ENCODE results near the gene TMEM272. TPM values are rescaled to one million over a fixed set of nuclear protein-coding genes. Genes with fewer than 3 reads are reported as not detected.

The TMEM272 gene, protein sequence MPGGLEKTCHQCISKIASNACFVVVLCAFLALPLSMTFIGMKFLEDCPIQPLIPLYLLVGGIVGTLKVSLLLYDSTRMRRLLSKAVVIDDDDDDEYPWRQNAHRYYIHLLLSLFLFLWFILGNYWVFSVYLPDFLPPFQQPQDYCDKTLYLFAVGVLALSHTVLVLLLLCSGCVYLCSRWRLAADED
- total RNA-seq, result 0.10 to 0.12 TPM in 2 of 3 replicates, not detected in the other
- long read RNA-seq, result 0 reads

GRCh38 chr13:51844862-51845573, at the start of gene TMEM272:
Gene TMEM272 (minus strand): TSS chr13:51845177. CDS start chr13:51838530, 6,647 bp downstream.
- no peak for DNase-seq (ENCODE audit: low spot score)
- Mint-ChIP-seq H3K27ac (ENCODE audit: unreplicated experiment) (no peak within 1 kb of the TSS), H3K36me3 (ENCODE audit: low read depth) (no peaks in the 10 kb centered on the region), H3K9me3 (ENCODE audit: low read depth) (no peaks in the 10 kb centered on the region), H3K4me3 (ENCODE audit: unreplicated experiment) (peak within 1 kb of the TSS; percentile 43), H3K27me3 (ENCODE audit: low read depth) (no peaks in the 10 kb centered on the region), H3K4me1 (ENCODE audit: low read depth) (peaks cover 23% of the 10 kb centered on the region)
- TF ChIP-seq CTCF (IDR thresholded peaks at IDR 0.05), result peak; percentile 88

GRCh38 chr13:51894239-51894638, 49.3 kb upstream of the TMEM272 start:
- H3K36me3 Mint-ChIP-seq (ENCODE audit: low read depth), result no peaks in the 10 kb centered on the region
- DNase-seq (ENCODE audit: low spot score), result no peak
- no peaks in the 10 kb centered on the region for H3K9me3 Mint-ChIP-seq (ENCODE audit: low read depth)
- H3K4me3 Mint-ChIP-seq (ENCODE audit: unreplicated experiment), result no peak overlapping the region
- peaks cover 2% of the 10 kb centered on the region for H3K4me1 Mint-ChIP-seq (ENCODE audit: low read depth)
- no peaks in the 10 kb centered on the region for H3K27me3 Mint-ChIP-seq (ENCODE audit: low read depth)
- no peak for TF ChIP-seq CTCF (IDR thresholded peaks at IDR 0.05)
- H3K27ac Mint-ChIP-seq (ENCODE audit: unreplicated experiment), result no peak overlapping the region

- Mint-ChIP-seq H3K27me3 (ENCODE audit: low read depth) (no peaks in the 10 kb centered on the region), H3K4me3 (ENCODE audit: unreplicated experiment) (no peak overlapping the region), H3K9me3 (ENCODE audit: low read depth) (no peaks in the 10 kb centered on the region), H3K27ac (ENCODE audit: unreplicated experiment) (no peak overlapping the region), H3K36me3 (ENCODE audit: low read depth) (no peaks in the 10 kb centered on the region), H3K4me1 (ENCODE audit: low read depth) (peaks cover 2% of the 10 kb centered on the region)
- no peak for DNase-seq (ENCODE audit: low spot score)
- no peak for TF ChIP-seq CTCF (IDR thresholded peaks at IDR 0.05)
These were observed 47.7 kb upstream of the TMEM272 start for GRCh38 chr13:51892657-51893056.

GRCh38 chr13:51887468-51887867, 42.5 kb upstream of the TMEM272 start:
- Mint-ChIP-seq H3K27ac (ENCODE audit: unreplicated experiment) (no peak overlapping the region), H3K4me3 (ENCODE audit: unreplicated experiment) (no peak overlapping the region), H3K27me3 (ENCODE audit: low read depth) (no peaks in the 10 kb centered on the region), H3K4me1 (ENCODE audit: low read depth) (no peaks in the 10 kb centered on the region), H3K9me3 (ENCODE audit: low read depth) (no peaks in the 10 kb centered on the region), H3K36me3 (ENCODE audit: low read depth) (no peaks in the 10 kb centered on the region)
- no peak for DNase-seq (ENCODE audit: low spot score)
- no peak for TF ChIP-seq CTCF (IDR thresholded peaks at IDR 0.05)

GRCh38 chr13:51885651-51886050, 40.7 kb upstream of the TMEM272 start:
- no peak overlapping the region for H3K27ac Mint-ChIP-seq (ENCODE audit: unreplicated experiment)

More at GRCh38 chr13:51885651-51886050, 40.7 kb upstream of the TMEM272 start:
- TF ChIP-seq CTCF (IDR thresholded peaks at IDR 0.05), result no peak
- no peaks in the 10 kb centered on the region for H3K27me3 Mint-ChIP-seq (ENCODE audit: low read depth)
- H3K4me3 Mint-ChIP-seq (ENCODE audit: unreplicated experiment), result no peak overlapping the region
- DNase-seq (ENCODE audit: low spot score), result no peak
- no peaks in the 10 kb centered on the region for H3K9me3 Mint-ChIP-seq (ENCODE audit: low read depth)
- no peaks in the 10 kb centered on the region for H3K36me3 Mint-ChIP-seq (ENCODE audit: low read depth)
- no peaks in the 10 kb centered on the region for H3K4me1 Mint-ChIP-seq (ENCODE audit: low read depth)
